PC-3 (cell line): Measurements from ENCODE around the gene TMEM108. TPM values are rescaled to one million over a fixed set of nuclear protein-coding genes. Genes with fewer than 3 reads are reported as not detected.

Experiments used
- ATAC-seq: fragments of 200-7000 bp; cut with Tn5 transposase; 2 replicates; pipeline ENCODE4 v1.9.1; 2020; ENCODE audit warnings: mild to moderate bottlenecking, moderate library complexity
- BruUV-seq: library from RNA; stranded (reverse); fragments of 400-500 nt; replicated peaks from 2 replicates; lab custom pipeline; 2021; lab: Mats Ljungman, UMichigan
- CTCF ChIA-PET: fragments of 300-600 bp; sonication (Branson Sonifier 250); formaldehyde crosslinking; loops from one replicate; lab custom pipeline; 2022; ENCODE audit warnings: antibody characterized with exemption; lab: Charles Lee
- POLR2A ChIA-PET: fragments of 300-600 bp; sonication (Branson Sonifier 250); formaldehyde crosslinking; loops from one replicate; lab custom pipeline; 2022; ENCODE audit warnings: antibody characterized with exemption; ENCODE audit not compliant: unreplicated experiment; lab: Charles Lee
- DNase-seq: peaks from one replicate; pipeline ENCODE4 v3.0.0-alpha.2; 2015
- H2AFZ ChIP-seq: fragments of 300-600 bp; sonication (generic); 2 replicates; pipeline ENCODE4 v1.6.0; 2016; ENCODE audit warnings: antibody characterized with exemption, low read length
- H3F3A ChIP-seq: fragments of 300-600 bp; sonication (generic); one replicate; pipeline ENCODE4 v1.6.0; 2017; ENCODE audit warnings: antibody characterized with exemption, low read length, control low read depth, mild to moderate bottlenecking; ENCODE audit not compliant: unreplicated experiment
- H3K27ac ChIP-seq: fragments of 300-600 bp; sonication (generic); 2 replicates; pipeline ENCODE4 v1.5.1; 2016; ENCODE audit warnings: mild to moderate bottlenecking, low read length
- H3K27me3 ChIP-seq: fragments of 300-600 bp; sonication (generic); 2 replicates; pipeline ENCODE4 v1.6.1; 2016; ENCODE audit warnings: low read length, mixed read lengths
- H3K36me3 ChIP-seq: fragments of 300-600 bp; sonication (generic); 2 replicates; pipeline ENCODE4 v1.6.1; 2016; ENCODE audit warnings: low read depth, mixed run types, low read length, mixed read lengths
- H3K4me1 ChIP-seq: fragments of 300-600 bp; sonication (generic); 2 replicates; pipeline ENCODE4 v1.5.1; 2016; ENCODE audit warnings: low read length; ENCODE audit not compliant: insufficient read depth
- H3K4me2 ChIP-seq: fragments of 300-600 bp; sonication (generic); 2 replicates; pipeline ENCODE4 v1.6.0; 2016; ENCODE audit warnings: low read length
- H3K4me3 ChIP-seq: fragments of 300-600 bp; sonication (generic); 2 replicates; pipeline ENCODE4 v1.5.1; 2016; ENCODE audit warnings: mild to moderate bottlenecking, low read length, mixed read lengths
- H3K79me2 ChIP-seq: fragments of 300-600 bp; sonication (generic); 2 replicates; pipeline ENCODE4 v1.6.1; 2017; ENCODE audit warnings: low read length, mixed read lengths
- H3K9ac ChIP-seq: fragments of 300-600 bp; sonication (generic); 2 replicates; pipeline ENCODE4 v1.6.0; 2016; ENCODE audit warnings: mild to moderate bottlenecking, low read length
- H3K9me2 ChIP-seq: fragments of 300-600 bp; sonication (generic); replicated peaks from 2 replicates; pipeline ENCODE4 v1.6.1; 2016; ENCODE audit warnings: mixed run types, low read length, mixed read lengths
- H3K9me3 ChIP-seq: fragments of 300-600 bp; sonication (generic); 2 replicates; pipeline ENCODE4 v1.6.1; 2016; ENCODE audit warnings: low read length, mixed read lengths
- H4K20me1 ChIP-seq: fragments of 300-600 bp; sonication (generic); 2 replicates; pipeline ENCODE4 v1.6.1; 2016; ENCODE audit warnings: low read length, mixed read lengths
- EZH2 ChIP-seq: fragments of 300-600 bp; sonication (generic); IDR thresholded peaks from one replicate; pipeline ENCODE4 v1.6.1; 2017; ENCODE audit warnings: antibody characterized with exemption, mild to moderate bottlenecking, low read length; ENCODE audit not compliant: unreplicated experiment
- EZH2phosphoT487 ChIP-seq: fragments of 300-600 bp; sonication (generic); IDR thresholded peaks from 2 replicates; pipeline ENCODE4 v1.6.1; 2018; ENCODE audit warnings: mild to moderate bottlenecking, antibody characterized with exemption, low read length, borderline replicate concordance
- intact Hi-C: fragments of 100-400 bp; cut with micrococcal nuclease; formaldehyde crosslinking; loops from 2 replicates; pipeline ENCODE4 v1.9.0; 2023
- total RNA-seq: library from RNA; depleted of rRNA; stranded (reverse); fragments of >200 nt; gene quantifications from 2 replicates; pipeline ENCODE4 v1.2.3, GENCODE V29; 2014
- TF ChIP-seq, protein P1 (sequence below): fragments of 300-600 bp; sonication (generic); conservative IDR thresholded peaks from 2 replicates; pipeline ENCODE4 v1.5.1; 2017; ENCODE audit warnings: antibody characterized with exemption, low read depth, mild to moderate bottlenecking, low read length

The TMEM108 gene
- total RNA-seq, 1 experiment from 2014 or later = not detected

GRCh38 chr3:133296981-133297380 is 258.8 kb downstream of the TMEM108 start:
- CTCF ChIA-PET = no interaction called here
- Histone ChIP-seq H3K4me3 (no peak overlapping the region), H4K20me1 (no peaks in the 10 kb centered on the region), H3F3A (no peaks in the 10 kb centered on the region), H3K27me3 (0 out of 2 replicates have a peak, but pooled peaks cover 2% of the 10 kb centered on the region), H3K9me2 (no peaks in the 10 kb centered on the region), H2AFZ (no peak overlapping the region), H3K36me3 (no peaks in the 10 kb centered on the region), H3K9ac (no peak overlapping the region), H3K79me2 (no peaks in the 10 kb centered on the region), H3K4me1 (peaks cover 13% of the 10 kb centered on the region), H3K4me2 (no peak overlapping the region), H3K9me3 (no peaks in the 10 kb centered on the region), H3K27ac (no peak overlapping the region)
- TF ChIP-seq, protein P1, sequence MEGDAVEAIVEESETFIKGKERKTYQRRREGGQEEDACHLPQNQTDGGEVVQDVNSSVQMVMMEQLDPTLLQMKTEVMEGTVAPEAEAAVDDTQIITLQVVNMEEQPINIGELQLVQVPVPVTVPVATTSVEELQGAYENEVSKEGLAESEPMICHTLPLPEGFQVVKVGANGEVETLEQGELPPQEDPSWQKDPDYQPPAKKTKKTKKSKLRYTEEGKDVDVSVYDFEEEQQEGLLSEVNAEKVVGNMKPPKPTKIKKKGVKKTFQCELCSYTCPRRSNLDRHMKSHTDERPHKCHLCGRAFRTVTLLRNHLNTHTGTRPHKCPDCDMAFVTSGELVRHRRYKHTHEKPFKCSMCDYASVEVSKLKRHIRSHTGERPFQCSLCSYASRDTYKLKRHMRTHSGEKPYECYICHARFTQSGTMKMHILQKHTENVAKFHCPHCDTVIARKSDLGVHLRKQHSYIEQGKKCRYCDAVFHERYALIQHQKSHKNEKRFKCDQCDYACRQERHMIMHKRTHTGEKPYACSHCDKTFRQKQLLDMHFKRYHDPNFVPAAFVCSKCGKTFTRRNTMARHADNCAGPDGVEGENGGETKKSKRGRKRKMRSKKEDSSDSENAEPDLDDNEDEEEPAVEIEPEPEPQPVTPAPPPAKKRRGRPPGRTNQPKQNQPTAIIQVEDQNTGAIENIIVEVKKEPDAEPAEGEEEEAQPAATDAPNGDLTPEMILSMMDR = no peak
- no peak for TF ChIP-seq EZH2
- TF ChIP-seq EZH2phosphoT487 = no peak
- POLR2A ChIA-PET = no interaction called here
- DNase-seq (no peak), ATAC-seq (no peak)
- intact Hi-C loops = no loop called here
- BruUV-seq = no TSS peak

- intact Hi-C loops = no loop called here
- no peak overlapping the region for H3K4me2 ChIP-seq
- no peaks in the 10 kb centered on the region for H3F3A ChIP-seq
- TF ChIP-seq EZH2 (no peak), EZH2phosphoT487 (no peak)
- TF ChIP-seq, protein P1 = no peak
- no peak for DNase-seq
- no peak for ATAC-seq
- no peak overlapping the region for H3K9ac ChIP-seq
- H3K4me3 ChIP-seq = no peak overlapping the region
- no peak overlapping the region for H2AFZ ChIP-seq
- H3K9me2 ChIP-seq = no peaks in the 10 kb centered on the region
- no peaks in the 10 kb centered on the region for H3K9me3 ChIP-seq
- no peaks in the 10 kb centered on the region for H3K79me2 ChIP-seq
- CTCF ChIA-PET = no interaction called here
- POLR2A ChIA-PET = no interaction called here
- no peaks in the 10 kb centered on the region for H3K36me3 ChIP-seq
- peaks cover 4% of the 10 kb centered on the region for H3K4me1 ChIP-seq
- no TSS peak for BruUV-seq
- 0 out of 2 replicates have a peak, but pooled peaks cover 4% of the 10 kb centered on the region for H3K27me3 ChIP-seq
- no peak overlapping the region for H3K27ac ChIP-seq
- H4K20me1 ChIP-seq = no peaks in the 10 kb centered on the region
These were observed 261.9 kb downstream of the TMEM108 start for GRCh38 chr3:133300102-133300501.

- ChIA-PET POLR2A (no interaction called here), CTCF (no interaction called here)
- no TSS peak for BruUV-seq
- DNase-seq = peak; percentile 49
- Histone ChIP-seq H4K20me1 (no peaks in the 10 kb centered on the region), H3K79me2 (no peaks in the 10 kb centered on the region), H3K4me1 (no peaks in the 10 kb centered on the region; the same call in 1 of the 2 replicates), H3K9me3 (no peaks in the 10 kb centered on the region), H3K9ac (no peak overlapping the region), H3K9me2 (no peaks in the 10 kb centered on the region), H3K4me2 (no peak overlapping the region), H3K27me3 (0 out of 2 replicates have a peak, but pooled peaks cover 4% of the 10 kb centered on the region), H3K27ac (no peak overlapping the region), H2AFZ (no peak overlapping the region), H3F3A (no peaks in the 10 kb centered on the region), H3K4me3 (no peak overlapping the region), H3K36me3 (no peaks in the 10 kb centered on the region)
- intact Hi-C loops = no loop called here
- no peak for TF ChIP-seq EZH2
- TF ChIP-seq EZH2phosphoT487 = no peak
- TF ChIP-seq, protein P1 = no peak
- no peak for ATAC-seq
These were observed 263.0 kb downstream of the TMEM108 start for GRCh38 chr3:133301194-133301593.
